ENCODE results near the gene UNKL.
"Not testable (repeated sequence)": the region's sequence is repeated elsewhere in the genome, so short reads cannot be mapped to it uniquely, and the experiment has no call there.

UNKL gene

DNA sequence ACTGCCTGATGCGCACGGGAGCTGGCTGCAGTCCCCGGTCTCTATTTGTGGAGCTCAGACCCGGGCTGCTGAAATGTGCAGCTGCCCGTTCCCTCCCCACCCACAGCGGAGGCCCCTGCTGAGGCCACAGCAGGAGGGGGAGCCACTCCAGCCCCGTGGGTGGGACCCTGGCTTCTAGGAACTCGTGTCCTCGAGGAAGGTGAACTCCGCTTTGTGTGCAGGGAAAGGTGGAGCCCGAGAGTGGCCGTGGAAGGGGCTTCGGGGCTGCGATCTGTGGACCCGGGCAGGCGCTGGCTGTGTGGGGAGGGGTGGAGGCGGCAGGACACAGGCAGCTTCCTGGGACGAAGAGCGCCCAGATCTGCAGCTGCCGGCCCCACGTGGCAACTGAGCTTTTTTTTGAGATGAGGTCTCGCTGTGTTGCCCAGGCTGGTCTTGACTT, 26.9 kb upstream of the UNKL start:
- H3K36me3 ChIP-seq (ENCODE audit: low read depth) = no peaks in the 10 kb centered on the region
- TF ChIP-seq, protein P1, sequence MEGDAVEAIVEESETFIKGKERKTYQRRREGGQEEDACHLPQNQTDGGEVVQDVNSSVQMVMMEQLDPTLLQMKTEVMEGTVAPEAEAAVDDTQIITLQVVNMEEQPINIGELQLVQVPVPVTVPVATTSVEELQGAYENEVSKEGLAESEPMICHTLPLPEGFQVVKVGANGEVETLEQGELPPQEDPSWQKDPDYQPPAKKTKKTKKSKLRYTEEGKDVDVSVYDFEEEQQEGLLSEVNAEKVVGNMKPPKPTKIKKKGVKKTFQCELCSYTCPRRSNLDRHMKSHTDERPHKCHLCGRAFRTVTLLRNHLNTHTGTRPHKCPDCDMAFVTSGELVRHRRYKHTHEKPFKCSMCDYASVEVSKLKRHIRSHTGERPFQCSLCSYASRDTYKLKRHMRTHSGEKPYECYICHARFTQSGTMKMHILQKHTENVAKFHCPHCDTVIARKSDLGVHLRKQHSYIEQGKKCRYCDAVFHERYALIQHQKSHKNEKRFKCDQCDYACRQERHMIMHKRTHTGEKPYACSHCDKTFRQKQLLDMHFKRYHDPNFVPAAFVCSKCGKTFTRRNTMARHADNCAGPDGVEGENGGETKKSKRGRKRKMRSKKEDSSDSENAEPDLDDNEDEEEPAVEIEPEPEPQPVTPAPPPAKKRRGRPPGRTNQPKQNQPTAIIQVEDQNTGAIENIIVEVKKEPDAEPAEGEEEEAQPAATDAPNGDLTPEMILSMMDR (IDR thresholded peaks at IDR 0.05; ENCODE audit: poor library complexity, severe bottlenecking) = no peak
- DNase-seq (ENCODE audit: low spot score) (no peak), ATAC-seq (ENCODE audit: low read depth) (no peak)
- no peaks in the 10 kb centered on the region for H3K4me1 ChIP-seq (ENCODE audit: insufficient read depth, poor library complexity, severe bottlenecking)
- H3K9me3 ChIP-seq (ENCODE audit: severe bottlenecking) = no peaks in the 10 kb centered on the region
- no peak overlapping the region for H3K27ac ChIP-seq (ENCODE audit: poor library complexity, severe bottlenecking)
- no peaks in the 10 kb centered on the region for H3K27me3 ChIP-seq (ENCODE audit: insufficient read depth, poor library complexity, severe bottlenecking)
- no peak overlapping the region for H3K4me3 ChIP-seq (ENCODE audit: severe bottlenecking)

DNA sequence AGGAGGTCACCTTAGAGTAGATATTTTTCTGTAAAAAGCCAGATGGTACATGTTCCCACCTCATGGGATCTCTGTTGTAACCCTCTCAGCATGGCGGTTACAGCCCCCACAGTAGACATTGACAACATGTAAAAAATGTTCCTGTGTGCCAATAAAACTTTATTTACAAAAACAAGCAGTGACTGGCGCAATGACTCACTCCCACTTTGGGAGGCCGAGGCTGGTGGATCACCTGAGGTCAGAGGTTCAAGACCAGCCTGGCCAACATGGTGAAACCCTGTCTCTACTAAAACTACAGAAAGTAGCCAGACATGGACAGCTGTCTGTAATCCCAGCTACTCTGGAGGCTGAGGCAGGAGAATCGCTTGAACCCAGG, 25.2 kb upstream of the UNKL start:
- DNase-seq (ENCODE audit: low spot score); H3K27ac ChIP-seq (ENCODE audit: poor library complexity, severe bottlenecking); H3K4me3 ChIP-seq (ENCODE audit: severe bottlenecking); H3K9me3 ChIP-seq (ENCODE audit: severe bottlenecking); ATAC-seq (ENCODE audit: low read depth); H3K4me1 ChIP-seq (ENCODE audit: insufficient read depth, poor library complexity, severe bottlenecking); H3K27me3 ChIP-seq (ENCODE audit: insufficient read depth, poor library complexity, severe bottlenecking); H3K36me3 ChIP-seq (ENCODE audit: low read depth): not testable (repeated sequence)

DNA sequence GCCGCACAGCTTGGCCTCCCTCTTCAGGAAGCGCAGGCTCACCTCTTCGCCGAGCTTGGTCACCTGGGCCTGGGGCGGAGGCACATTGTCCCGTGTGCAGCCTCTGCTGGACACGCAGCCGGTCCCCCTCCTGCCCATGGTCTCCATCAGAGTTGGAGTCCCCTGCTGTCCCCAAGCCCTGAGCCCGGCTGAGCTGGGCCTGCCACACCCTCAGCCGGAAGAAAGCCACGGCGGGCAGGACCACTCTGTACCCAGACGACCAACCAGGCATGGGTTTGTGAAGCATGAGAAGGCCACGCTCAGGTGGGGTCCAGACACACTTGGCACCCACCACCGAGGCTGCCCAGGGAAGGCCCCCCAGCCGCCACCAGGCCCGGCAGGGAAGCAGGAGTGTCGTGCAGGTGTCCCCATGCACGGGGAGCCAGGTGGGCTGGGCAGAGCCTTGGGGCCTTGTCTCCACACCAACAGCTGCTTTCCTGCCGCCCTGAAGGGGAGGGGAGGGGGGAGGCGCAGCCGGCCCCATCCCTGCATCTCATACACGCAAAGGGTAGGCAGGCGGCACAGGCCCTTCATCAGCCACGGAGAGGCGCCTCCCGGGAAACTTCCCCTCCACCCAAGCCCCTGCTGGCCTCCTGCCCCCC, 24.7 kb upstream of the UNKL start:
- no peaks in the 10 kb centered on the region for H3K36me3 ChIP-seq (ENCODE audit: low read depth)
- TF ChIP-seq, protein P1 (IDR thresholded peaks at IDR 0.05; ENCODE audit: poor library complexity, severe bottlenecking) = no peak
- no peaks in the 10 kb centered on the region for H3K4me1 ChIP-seq (ENCODE audit: insufficient read depth, poor library complexity, severe bottlenecking)
- no peak for DNase-seq (ENCODE audit: low spot score)
- no peaks in the 10 kb centered on the region for H3K27me3 ChIP-seq (ENCODE audit: insufficient read depth, poor library complexity, severe bottlenecking)
- no peak for ATAC-seq (ENCODE audit: low read depth)
- H3K9me3 ChIP-seq (ENCODE audit: severe bottlenecking) = no peaks in the 10 kb centered on the region
- H3K4me3 ChIP-seq (ENCODE audit: severe bottlenecking) = no peak overlapping the region
- no peak overlapping the region for H3K27ac ChIP-seq (ENCODE audit: poor library complexity, severe bottlenecking)

DNA sequence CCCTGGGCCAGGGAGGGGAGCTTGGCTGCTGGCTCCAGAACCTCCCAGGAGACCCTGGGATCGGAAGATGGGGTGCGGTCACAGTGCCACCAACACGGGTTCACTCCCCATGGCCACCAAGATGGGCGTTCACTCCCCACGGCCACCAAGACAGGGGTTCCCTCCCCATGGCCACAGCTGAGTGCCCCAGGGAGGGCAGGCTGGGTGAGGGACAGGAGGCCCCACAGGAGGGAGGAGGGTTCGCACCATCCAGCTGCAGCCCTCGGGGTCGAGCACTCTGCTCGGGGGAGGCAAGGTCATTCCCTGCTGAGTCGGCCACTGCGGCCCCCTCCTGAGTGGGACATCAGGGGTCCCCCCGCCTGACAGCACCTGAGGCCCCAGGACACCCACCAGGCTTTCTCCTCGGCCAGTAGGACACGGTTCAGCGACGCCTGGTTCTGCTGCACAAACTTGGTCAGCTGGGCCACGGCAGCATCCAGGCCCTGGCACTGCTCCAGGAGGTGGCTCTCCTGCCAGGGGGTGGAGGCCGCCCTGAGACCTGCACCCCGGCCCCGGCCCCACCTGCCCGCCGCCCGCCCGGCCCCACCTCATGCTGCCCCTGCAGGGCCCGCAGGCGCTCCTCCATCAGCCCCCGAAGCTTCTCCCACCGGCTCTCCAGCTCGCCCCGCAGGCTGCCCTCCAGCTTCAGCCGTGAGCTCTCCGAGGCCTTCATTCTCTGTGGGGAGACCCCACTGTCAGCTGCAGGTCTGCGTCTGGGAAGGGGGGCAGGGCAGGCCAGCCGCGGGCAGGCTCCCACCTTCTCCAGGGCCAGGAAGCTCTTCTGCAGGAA, 23.9 kb upstream of the UNKL start:
- Histone ChIP-seq H3K9me3 (ENCODE audit: severe bottlenecking) (no peaks in the 10 kb centered on the region), H3K4me3 (ENCODE audit: severe bottlenecking) (no peak overlapping the region), H3K4me1 (ENCODE audit: insufficient read depth, poor library complexity, severe bottlenecking) (no peaks in the 10 kb centered on the region), H3K27ac (ENCODE audit: poor library complexity, severe bottlenecking) (no peak overlapping the region), H3K36me3 (ENCODE audit: low read depth) (no peaks in the 10 kb centered on the region), H3K27me3 (ENCODE audit: insufficient read depth, poor library complexity, severe bottlenecking) (no peaks in the 10 kb centered on the region)
- TF ChIP-seq, protein P1 (IDR thresholded peaks at IDR 0.05; ENCODE audit: poor library complexity, severe bottlenecking) = no peak
- ATAC-seq (ENCODE audit: low read depth) (no peak), DNase-seq (ENCODE audit: low spot score) (no peak)

DNA sequence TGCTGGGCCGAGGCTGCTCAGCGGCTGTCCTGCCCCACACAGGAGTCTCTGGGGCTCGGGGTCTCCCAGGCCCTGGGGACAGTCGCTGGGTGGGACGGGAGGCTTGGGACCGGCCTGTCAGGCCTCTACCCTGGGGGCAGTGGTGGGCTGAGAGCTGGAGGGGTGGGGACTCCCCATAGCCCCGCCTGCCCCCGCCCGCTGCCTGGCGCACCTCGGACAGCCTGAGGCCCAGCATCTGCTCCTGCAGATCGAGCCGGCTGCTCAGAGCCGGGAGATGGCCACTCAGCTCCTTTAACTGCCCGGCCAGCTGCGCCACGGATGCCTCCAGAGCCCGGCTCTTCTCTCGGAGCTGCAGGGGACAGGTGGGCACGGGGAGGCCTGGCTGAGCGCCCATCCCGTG, 23.1 kb upstream of the UNKL start:
- Histone ChIP-seq H3K4me3 (ENCODE audit: severe bottlenecking) (no peak overlapping the region), H3K4me1 (ENCODE audit: insufficient read depth, poor library complexity, severe bottlenecking) (no peaks in the 10 kb centered on the region), H3K27ac (ENCODE audit: poor library complexity, severe bottlenecking) (no peak overlapping the region), H3K9me3 (ENCODE audit: severe bottlenecking) (no peaks in the 10 kb centered on the region), H3K36me3 (ENCODE audit: low read depth) (no peaks in the 10 kb centered on the region), H3K27me3 (ENCODE audit: insufficient read depth, poor library complexity, severe bottlenecking) (no peaks in the 10 kb centered on the region)
- TF ChIP-seq, protein P1 (IDR thresholded peaks at IDR 0.05; ENCODE audit: poor library complexity, severe bottlenecking) = no peak
- ATAC-seq (ENCODE audit: low read depth) (no peak), DNase-seq (ENCODE audit: low spot score) (no peak)

Data from RWPE2 (cell line).